Activated T-cell treated with anti-CD3 and anti-CD28 coated beads for 4 hours (primary cell): ENCODE data around the gene MEF2C.

Source experiments
- DNase-seq: peaks from one replicate; pipeline ENCODE4 v3.0.0-alpha.2; 2020

The MEF2C gene

GRCh38 chr5:88746438-88746882 lies 136.5 kb downstream of the MEF2C start:
- no peak for DNase-seq

- no peak for DNase-seq
Observed at GRCh38 chr5:88745093-88745696, 137.8 kb downstream of the MEF2C start.

- DNase-seq = no peak
Observed at GRCh38 chr5:88743231-88743834, 139.7 kb downstream of the MEF2C start.

GRCh38 chr5:88741964-88742363 lies 141.0 kb downstream of the MEF2C start:
- DNase-seq = no peak

GRCh38 chr5:88740604-88741185 lies 142.3 kb downstream of the MEF2C start:
- no peak for DNase-seq

- no peak for DNase-seq
Observed at GRCh38 chr5:88736494-88736893, 146.5 kb downstream of the MEF2C start.

GRCh38 chr5:88734983-88735382 lies 148.0 kb downstream of the MEF2C start:
- no peak for DNase-seq

- DNase-seq = no peak
Observed at GRCh38 chr5:88734191-88734640, 148.8 kb downstream of the MEF2C start.

- no peak for DNase-seq
Observed at GRCh38 chr5:88732862-88733261, 150.1 kb downstream of the MEF2C start.

- DNase-seq = no peak
Observed at GRCh38 chr5:88732181-88732633, 150.8 kb downstream of the MEF2C start.

GRCh38 chr5:88729829-88730182 lies 153.2 kb downstream of the MEF2C start:
- no peak for DNase-seq

GRCh38 chr5:88729084-88729828 lies 153.7 kb downstream of the MEF2C start:
- DNase-seq = peak; percentile 39

GRCh38 chr5:88727705-88728313 lies 155.2 kb downstream of the MEF2C start:
- no peak for DNase-seq

GRCh38 chr5:88725454-88725853 lies 157.5 kb downstream of the MEF2C start:
- no peak for DNase-seq

- DNase-seq = no peak
Observed at GRCh38 chr5:88724201-88724600, 158.8 kb downstream of the MEF2C start.

GRCh38 chr5:88722546-88723073 lies 160.4 kb downstream of the MEF2C start:
- no peak for DNase-seq

GRCh38 chr5:88719434-88719833 lies 163.6 kb downstream of the MEF2C start:
- DNase-seq = no peak

- DNase-seq = no peak
Observed at GRCh38 chr5:88718736-88719135, 164.2 kb downstream of the MEF2C start.

- DNase-seq = no peak
Observed at GRCh38 chr5:88716101-88716500, 166.9 kb downstream of the MEF2C start.

GRCh38 chr5:88715503-88715902 lies 167.5 kb downstream of the MEF2C start:
- no peak for DNase-seq

GRCh38 chr5:88713818-88714217 lies 169.2 kb downstream of the MEF2C start:
- DNase-seq = no peak

GRCh38 chr5:88708682-88709398 lies 174.1 kb downstream of the MEF2C start:
- no peak for DNase-seq
